ENCODE results near the gene RYR2. TPM values are rescaled to one million over a fixed set of nuclear protein-coding genes. Genes with fewer than 3 reads are reported as not detected.

Gene RYR2
- total RNA-seq, 1 donor from 2014 or later, result 4.8 TPM

GRCh38 chr1:237650809-237651208 lies 608.8 kb downstream of the RYR2 start:
- intact Hi-C loops (cut with DNase I), result no loop called here
- no peak for TF ChIP-seq CTCF (IDR thresholded peaks at IDR 0.05)
- Histone ChIP-seq H3K4me1 (no peaks in the 10 kb centered on the region), H3K27ac (no peak overlapping the region), H3K36me3 (no peaks in the 10 kb centered on the region), H3K9me3 (no peaks in the 10 kb centered on the region), H3K27me3 (ENCODE audit: low read depth) (no peaks in the 10 kb centered on the region), H3K4me3 (no peak overlapping the region)
- DNase-seq (no peak), ATAC-seq (no peak)

- no peaks in the 10 kb centered on the region for H3K27me3 ChIP-seq (ENCODE audit: low read depth)
- ATAC-seq, result no peak
- no peaks in the 10 kb centered on the region for H3K9me3 ChIP-seq
- TF ChIP-seq CTCF (IDR thresholded peaks at IDR 0.05), result no peak
- no peak for DNase-seq
- H3K4me3 ChIP-seq, result no peak overlapping the region
- H3K27ac ChIP-seq, result no peak overlapping the region
- no peaks in the 10 kb centered on the region for H3K36me3 ChIP-seq
- intact Hi-C loops (cut with DNase I), result no loop called here
- no peaks in the 10 kb centered on the region for H3K4me1 ChIP-seq
Observed at GRCh38 chr1:237655778-237656177, 613.8 kb downstream of the RYR2 start.

- H3K27me3 ChIP-seq (ENCODE audit: low read depth), result no peaks in the 10 kb centered on the region
- intact Hi-C loops (cut with DNase I), result no loop called here
Observed at GRCh38 chr1:237664348-237664747, 622.4 kb downstream of the RYR2 start.

GRCh38 chr1:237670302-237670701 lies 628.3 kb downstream of the RYR2 start:
- no peaks in the 10 kb centered on the region for H3K4me1 ChIP-seq
- TF ChIP-seq CTCF (IDR thresholded peaks at IDR 0.05), result no peak
- intact Hi-C loops (cut with DNase I), result no loop called here
- H3K9me3 ChIP-seq, result no peaks in the 10 kb centered on the region
- H3K4me3 ChIP-seq, result no peak overlapping the region
- peaks cover 4% of the 10 kb centered on the region for H3K36me3 ChIP-seq
- ATAC-seq (no peak), DNase-seq (no peak)
- no peaks in the 10 kb centered on the region for H3K27me3 ChIP-seq (ENCODE audit: low read depth)
- no peak overlapping the region for H3K27ac ChIP-seq

More at GRCh38 chr1:237664348-237664747, 622.4 kb downstream of the RYR2 start:
- Histone ChIP-seq H3K9me3 (no peaks in the 10 kb centered on the region), H3K36me3 (no peaks in the 10 kb centered on the region), H3K4me3 (no peak overlapping the region), H3K27ac (no peak overlapping the region), H3K4me1 (no peaks in the 10 kb centered on the region)
- TF ChIP-seq CTCF (IDR thresholded peaks at IDR 0.05), result no peak
- DNase-seq (no peak), ATAC-seq (no peak)

GRCh38 chr1:237671262-237671661 lies 629.3 kb downstream of the RYR2 start:
- H3K4me3 ChIP-seq, result no peak overlapping the region
- no peaks in the 10 kb centered on the region for H3K4me1 ChIP-seq
- intact Hi-C loops (cut with DNase I), result no loop called here
- peaks cover 4% of the 10 kb centered on the region for H3K36me3 ChIP-seq
- no peaks in the 10 kb centered on the region for H3K27me3 ChIP-seq (ENCODE audit: low read depth)
- no peak for ATAC-seq
- no peak for TF ChIP-seq CTCF (IDR thresholded peaks at IDR 0.05)
- no peak overlapping the region for H3K27ac ChIP-seq
- DNase-seq, result no peak
- H3K9me3 ChIP-seq, result no peaks in the 10 kb centered on the region

- Histone ChIP-seq H3K4me1 (no peaks in the 10 kb centered on the region), H3K9me3 (no peaks in the 10 kb centered on the region), H3K27me3 (ENCODE audit: low read depth) (no peaks in the 10 kb centered on the region), H3K36me3 (peaks cover 4% of the 10 kb centered on the region), H3K4me3 (no peak overlapping the region), H3K27ac (no peak overlapping the region)
- TF ChIP-seq CTCF (IDR thresholded peaks at IDR 0.05), result no peak
- intact Hi-C loops (cut with DNase I), result no loop called here
- ATAC-seq, result no peak
- DNase-seq, result no peak
Observed at GRCh38 chr1:237671935-237672334, 630.0 kb downstream of the RYR2 start.

All from lower lobe of right lung (tissue), 2 donors.